Activated T-cell treated with anti-CD3 and anti-CD28 coated beads, Interleukin-2, amount 50 U/mL, for 4 hours (primary cell): ENCODE measurements around the gene HLCS. TPM values are rescaled to one million over a fixed set of nuclear protein-coding genes. Genes with fewer than 3 reads are reported as not detected.
"Not testable (repeated sequence)": the region's sequence is repeated elsewhere in the genome, so short reads cannot be mapped to it uniquely, and the experiment has no call there.

Experiments
- ATAC-seq, 2 donors: fragments of 200-7000 bp; cut with Tn5 transposase; one replicate each; pipeline ENCODE4 v1.10.0; 2021
- DNase-seq: peaks from one replicate; pipeline ENCODE4 v3.0.0-alpha.2; 2020
- H3K27me3 Mint-ChIP-seq: one replicate; pipeline ENCODE4 v1.8.0; 2021; ENCODE audit warnings: low read depth, mixed read lengths
- H3K36me3 Mint-ChIP-seq: one replicate; pipeline ENCODE4 v1.8.0; 2022; ENCODE audit warnings: mixed read lengths; ENCODE audit not compliant: insufficient read depth
- H3K4me1 Mint-ChIP-seq: one replicate; pipeline ENCODE4 v1.8.0; 2021; ENCODE audit warnings: low read depth, mixed read lengths
- H3K4me3 Mint-ChIP-seq: one replicate; pipeline ENCODE4 v1.8.0; 2021; ENCODE audit warnings: mild to moderate bottlenecking, moderate library complexity, mixed read lengths
- H3K9me3 Mint-ChIP-seq: one replicate; pipeline ENCODE4 v1.8.0; 2021; ENCODE audit warnings: mixed read lengths
- total RNA-seq, 3 donors: library from RNA; stranded (reverse); gene quantifications; one replicate each; pipeline ENCODE4 v1.2.1, GENCODE V29; 2021

Gene HLCS
- total RNA-seq, 3 donors from 2014 or later, result 7.1 to 8.6 (median 8.3) TPM

DNA sequence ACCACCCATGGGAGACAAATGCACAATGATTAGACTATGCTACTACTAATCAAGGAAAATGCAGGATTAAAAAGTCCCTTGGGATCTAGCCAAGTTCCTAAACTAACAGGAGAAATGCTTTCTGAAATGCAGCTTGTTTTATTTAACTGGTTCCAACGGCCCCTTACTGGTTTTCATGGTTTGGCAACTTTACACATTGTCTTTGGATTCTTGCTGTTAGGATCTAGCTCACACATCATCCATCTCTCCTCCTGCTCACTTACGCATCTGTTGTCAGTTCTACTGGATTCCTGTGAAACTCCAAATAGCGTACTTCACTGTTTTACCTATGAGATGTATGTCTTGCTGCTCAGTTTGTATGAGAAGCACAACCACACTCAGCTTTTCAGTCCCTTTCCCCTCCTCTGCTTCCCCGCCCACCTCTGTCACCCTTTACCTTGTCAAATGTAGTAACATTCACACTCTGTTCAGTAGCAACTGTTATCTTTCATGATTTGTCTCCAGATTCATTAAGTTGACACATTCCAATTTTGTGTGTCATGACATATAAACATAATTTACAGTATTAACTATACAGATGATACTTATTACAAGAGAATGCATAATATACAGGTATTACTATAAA is 137.5 kb downstream of the HLCS start:
- Mint-ChIP-seq H3K4me1 (peaks cover 2% of the 10 kb centered on the region), H3K36me3 (peaks cover 12% of the 10 kb centered on the region), H3K9me3 (no peaks in the 10 kb centered on the region), H3K27me3 (no peaks in the 10 kb centered on the region), H3K4me3 (no peak overlapping the region)
- no peak for ATAC-seq
- DNase-seq, result no peak

DNA sequence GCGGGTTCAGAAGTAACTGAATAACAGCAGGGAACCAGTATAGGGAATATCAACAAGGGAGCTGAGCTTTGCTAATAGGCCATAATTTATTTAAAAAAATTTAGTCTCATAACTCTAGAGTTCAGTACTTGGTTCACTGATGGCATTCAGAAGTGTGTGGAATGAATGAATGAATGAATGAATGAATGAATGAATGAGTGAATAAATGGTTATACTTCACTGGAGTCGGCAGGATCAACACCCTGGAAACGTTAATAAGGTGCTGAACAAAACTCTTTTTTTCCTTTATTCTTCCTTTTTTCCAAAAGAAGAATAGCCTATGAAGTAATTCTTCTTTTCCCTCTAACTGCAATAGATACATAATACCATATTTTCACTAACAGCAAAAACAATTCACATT is 138.3 kb downstream of the HLCS start:
- ATAC-seq, result no peak
- Mint-ChIP-seq H3K9me3 (no peaks in the 10 kb centered on the region), H3K4me3 (no peak overlapping the region), H3K36me3 (peaks cover 16% of the 10 kb centered on the region), H3K27me3 (no peaks in the 10 kb centered on the region), H3K4me1 (peaks cover 2% of the 10 kb centered on the region)
- DNase-seq, result no peak

DNA sequence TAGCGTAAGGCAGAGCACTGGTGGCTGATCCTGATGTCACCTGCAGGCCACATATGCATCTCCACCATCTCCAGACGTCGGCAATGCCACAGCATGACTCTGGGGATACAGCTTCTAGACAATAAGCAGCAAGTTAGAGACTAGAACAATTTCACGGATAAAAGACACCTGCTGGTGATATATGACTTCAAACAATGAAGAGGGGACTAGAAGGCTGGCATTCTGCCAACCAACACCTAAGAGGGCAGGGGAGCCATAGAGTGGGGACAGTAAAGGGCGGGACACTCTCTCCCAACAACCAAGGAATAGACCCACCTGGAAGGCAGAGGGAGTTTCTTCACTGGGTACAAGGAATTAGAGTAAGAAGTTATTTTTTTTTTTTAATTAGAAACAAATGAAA is 140.8 kb downstream of the HLCS start:
- Mint-ChIP-seq H3K36me3 (peaks cover 34% of the 10 kb centered on the region), H3K27me3 (no peaks in the 10 kb centered on the region), H3K4me1 (no peaks in the 10 kb centered on the region), H3K4me3 (no peak overlapping the region), H3K9me3 (no peaks in the 10 kb centered on the region)
- ATAC-seq, result no peak
- no peak for DNase-seq

DNA sequence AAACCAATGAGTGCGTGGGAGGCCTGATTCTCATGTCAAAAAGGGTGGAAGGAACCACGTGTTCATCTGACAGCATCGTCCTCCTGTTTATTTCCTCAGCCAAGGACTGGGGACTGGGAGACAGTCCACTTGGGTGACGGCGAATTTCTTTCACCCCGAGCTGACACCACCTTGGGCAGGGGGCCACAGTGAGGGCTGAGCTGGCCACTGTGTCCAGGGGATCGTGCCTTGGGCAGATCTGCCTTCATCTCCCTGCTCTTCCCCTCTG is 145.5 kb downstream of the HLCS start:
- H3K4me1 Mint-ChIP-seq, result no peaks in the 10 kb centered on the region
- no peak for ATAC-seq
- no peak overlapping the region for H3K4me3 Mint-ChIP-seq
- DNase-seq, result no peak
- peaks cover 32% of the 10 kb centered on the region for H3K36me3 Mint-ChIP-seq
- no peaks in the 10 kb centered on the region for H3K9me3 Mint-ChIP-seq
- no peaks in the 10 kb centered on the region for H3K27me3 Mint-ChIP-seq

DNA sequence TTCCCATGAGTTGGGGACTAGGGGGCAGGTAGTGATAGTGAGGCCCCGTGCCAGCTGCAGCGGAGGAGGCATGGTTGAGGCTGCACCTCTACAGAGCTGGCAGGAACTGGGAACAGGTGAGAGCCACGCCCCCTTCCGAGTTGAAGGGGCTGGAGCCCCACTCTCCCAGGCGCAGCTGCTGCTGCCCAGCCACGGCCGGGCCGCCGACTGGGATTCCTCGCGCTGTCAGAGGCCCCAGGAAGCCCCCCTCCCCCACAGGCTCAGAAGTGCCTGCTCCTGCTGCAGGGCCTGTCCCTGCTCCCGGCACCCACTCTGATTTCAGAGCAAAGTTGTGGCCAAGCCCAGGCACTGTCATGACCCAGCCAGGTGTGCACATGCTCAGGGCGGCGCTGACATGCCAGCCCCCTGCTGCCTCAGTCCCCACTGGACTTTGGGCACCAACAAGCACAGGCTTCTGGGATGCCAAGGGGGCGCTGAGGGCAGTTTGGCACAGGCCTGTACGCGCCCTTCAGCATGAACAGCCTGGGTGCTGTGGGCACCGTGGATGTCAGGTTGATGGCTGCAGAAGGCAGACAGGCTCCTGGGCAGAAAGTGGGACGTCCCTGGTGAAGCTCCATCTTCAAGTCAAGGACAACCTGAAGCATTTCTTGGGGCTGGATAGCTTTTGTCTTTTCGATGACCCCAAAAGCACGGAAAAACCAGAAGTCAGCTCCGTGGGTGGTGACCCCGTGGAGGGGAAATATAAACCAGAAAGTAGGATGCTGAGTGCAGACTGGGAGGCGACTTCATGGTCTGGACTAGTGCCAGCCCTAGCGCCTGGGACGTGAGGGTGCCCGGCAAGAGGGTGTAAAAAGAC is 146.1 kb downstream of the HLCS start:
- Mint-ChIP-seq H3K9me3 (no peaks in the 10 kb centered on the region), H3K4me1 (no peaks in the 10 kb centered on the region), H3K27me3 (no peaks in the 10 kb centered on the region), H3K36me3 (peaks cover 32% of the 10 kb centered on the region), H3K4me3 (no peak overlapping the region)
- ATAC-seq, result no peak
- DNase-seq, result no peak

DNA sequence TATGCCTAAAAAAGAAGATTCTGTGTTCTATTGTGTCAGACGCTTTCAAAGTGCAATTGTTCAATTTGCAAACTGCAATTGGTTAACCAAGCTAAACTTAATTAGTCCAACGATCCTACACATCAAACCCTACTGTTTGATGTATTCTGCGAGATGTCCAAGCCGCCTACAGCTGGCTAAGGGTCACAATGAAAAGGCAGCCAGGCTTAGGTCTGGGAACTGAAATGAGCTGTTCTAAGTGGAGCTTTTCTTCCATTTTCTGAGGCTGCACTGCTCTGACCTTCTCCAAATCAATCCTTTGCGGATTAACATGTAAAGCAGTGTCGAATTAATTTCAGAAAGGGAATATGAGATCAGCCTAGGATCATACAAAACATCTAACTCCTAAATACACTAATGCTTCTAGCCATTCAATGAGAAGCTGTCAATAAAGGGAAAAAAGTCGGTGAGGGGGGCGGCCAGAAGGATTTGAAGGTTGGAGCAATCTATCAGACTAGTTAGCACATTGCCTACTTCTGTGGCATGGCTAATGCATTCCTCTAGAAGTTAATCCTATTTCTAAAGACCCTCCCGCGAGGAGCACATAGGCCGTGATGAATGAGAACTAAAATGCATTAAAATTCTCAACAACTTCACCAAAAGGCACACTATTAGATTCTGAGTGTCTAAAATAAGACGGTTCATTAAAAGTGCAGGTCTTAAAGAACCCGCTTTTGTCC is 148.6 kb downstream of the HLCS start:
- DNase-seq, result no peak
- no peak for ATAC-seq
- H3K4me3 Mint-ChIP-seq, result no peak overlapping the region
- no peaks in the 10 kb centered on the region for H3K27me3 Mint-ChIP-seq
- H3K9me3 Mint-ChIP-seq, result no peaks in the 10 kb centered on the region
- H3K36me3 Mint-ChIP-seq, result peaks cover 20% of the 10 kb centered on the region
- H3K4me1 Mint-ChIP-seq, result no peaks in the 10 kb centered on the region

DNA sequence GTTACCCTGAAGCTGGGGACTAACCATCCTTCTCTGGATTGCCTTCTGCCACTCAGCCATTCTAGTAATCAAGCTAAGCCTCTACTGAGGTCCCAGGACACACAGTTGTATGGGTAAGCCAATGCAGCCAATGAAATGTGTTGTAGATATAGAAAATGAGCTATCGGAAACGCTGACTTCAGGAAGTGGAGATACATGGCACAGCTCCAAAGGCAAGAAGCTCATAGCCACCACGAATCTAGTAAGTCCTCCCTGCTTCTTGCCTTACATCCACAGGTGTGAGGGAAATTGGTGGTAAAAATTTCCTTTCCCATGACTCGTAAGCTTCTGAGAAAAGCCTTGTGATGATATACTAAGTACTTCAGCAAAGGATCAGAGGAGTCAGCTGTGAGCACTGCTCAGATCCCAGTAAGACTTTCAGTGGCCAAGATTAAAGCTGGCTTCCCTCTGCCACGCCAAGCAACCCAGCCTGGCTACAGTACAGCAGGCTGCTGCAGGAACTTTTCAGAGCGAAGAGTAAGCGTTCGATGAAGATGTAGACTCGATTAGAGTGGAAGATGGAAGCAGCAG is 149.8 kb downstream of the HLCS start:
- H3K9me3 Mint-ChIP-seq, result no peaks in the 10 kb centered on the region
- DNase-seq, result no peak
- no peak overlapping the region for H3K4me3 Mint-ChIP-seq
- peaks cover 14% of the 10 kb centered on the region for H3K36me3 Mint-ChIP-seq
- no peak for ATAC-seq
- H3K27me3 Mint-ChIP-seq, result no peaks in the 10 kb centered on the region
- no peaks in the 10 kb centered on the region for H3K4me1 Mint-ChIP-seq

DNA sequence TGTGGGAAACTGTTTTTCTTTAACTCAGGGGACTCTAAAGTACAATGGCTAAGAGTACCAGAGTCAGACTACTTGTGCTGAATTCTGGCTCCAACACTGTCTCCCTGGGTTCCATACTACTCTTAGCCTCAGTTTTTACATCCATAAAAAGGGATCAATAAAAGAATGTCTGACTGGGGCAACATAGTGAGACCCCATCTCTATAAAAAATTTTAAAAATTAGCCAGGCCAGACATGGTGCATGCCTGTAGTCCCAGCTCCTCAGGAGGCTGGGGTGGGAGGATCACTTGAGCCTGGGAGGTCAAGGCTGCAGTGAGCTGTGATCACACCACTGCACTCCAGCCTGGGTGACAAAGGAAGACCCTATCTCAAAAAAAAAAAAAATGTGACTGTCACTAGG is 150.4 kb downstream of the HLCS start:
- not testable (repeated sequence) for H3K27me3 Mint-ChIP-seq, H3K4me3 Mint-ChIP-seq, DNase-seq, H3K36me3 Mint-ChIP-seq, ATAC-seq, H3K9me3 Mint-ChIP-seq, H3K4me1 Mint-ChIP-seq

DNA sequence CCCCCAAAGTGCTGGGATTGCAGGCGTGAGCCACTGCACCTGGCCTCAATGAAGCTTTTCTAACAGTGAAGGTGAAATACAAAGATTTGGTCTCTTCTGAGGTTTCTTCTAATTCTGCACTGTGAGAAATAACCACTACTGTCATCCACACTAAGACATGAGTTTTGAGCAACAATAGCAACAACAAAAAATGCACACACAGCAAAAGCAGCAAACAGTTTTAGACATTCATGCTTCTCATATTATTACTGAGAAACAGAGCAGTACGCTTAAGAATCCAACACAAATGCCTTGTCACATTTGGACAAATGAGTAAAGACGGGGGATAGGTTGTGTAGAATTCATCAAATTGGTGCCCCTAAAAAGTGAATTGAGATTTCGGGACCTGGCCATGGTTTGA is 151.2 kb downstream of the HLCS start:
- H3K9me3 Mint-ChIP-seq, result no peaks in the 10 kb centered on the region
- DNase-seq, result no peak
- H3K4me3 Mint-ChIP-seq, result no peak overlapping the region
- peaks cover 6% of the 10 kb centered on the region for H3K36me3 Mint-ChIP-seq
- no peak for ATAC-seq
- H3K27me3 Mint-ChIP-seq, result no peaks in the 10 kb centered on the region
- H3K4me1 Mint-ChIP-seq, result no peaks in the 10 kb centered on the region

DNA sequence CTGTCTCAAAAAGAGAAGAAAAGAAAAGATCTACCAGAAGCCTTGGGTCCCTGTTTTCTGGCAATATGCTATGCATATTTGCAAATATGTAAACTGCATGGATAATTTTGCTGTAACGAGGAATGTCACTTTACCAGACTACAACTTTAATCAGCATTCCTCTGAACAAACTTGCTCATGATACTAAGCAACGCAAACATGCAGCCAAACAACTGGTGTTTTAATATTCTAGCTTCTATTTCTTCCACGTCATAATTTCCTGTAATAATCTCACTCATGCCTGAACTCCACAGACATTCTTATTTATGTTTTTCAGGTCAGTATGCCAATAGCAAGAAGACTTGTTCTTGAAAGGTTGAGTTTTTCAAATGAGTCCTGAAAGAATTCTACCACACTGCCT is 153.4 kb downstream of the HLCS start:
- Mint-ChIP-seq H3K4me1 (no peaks in the 10 kb centered on the region), H3K27me3 (no peaks in the 10 kb centered on the region), H3K9me3 (no peaks in the 10 kb centered on the region), H3K4me3 (no peak overlapping the region), H3K36me3 (peaks cover 9% of the 10 kb centered on the region)
- ATAC-seq (no peak), DNase-seq (no peak)

DNA sequence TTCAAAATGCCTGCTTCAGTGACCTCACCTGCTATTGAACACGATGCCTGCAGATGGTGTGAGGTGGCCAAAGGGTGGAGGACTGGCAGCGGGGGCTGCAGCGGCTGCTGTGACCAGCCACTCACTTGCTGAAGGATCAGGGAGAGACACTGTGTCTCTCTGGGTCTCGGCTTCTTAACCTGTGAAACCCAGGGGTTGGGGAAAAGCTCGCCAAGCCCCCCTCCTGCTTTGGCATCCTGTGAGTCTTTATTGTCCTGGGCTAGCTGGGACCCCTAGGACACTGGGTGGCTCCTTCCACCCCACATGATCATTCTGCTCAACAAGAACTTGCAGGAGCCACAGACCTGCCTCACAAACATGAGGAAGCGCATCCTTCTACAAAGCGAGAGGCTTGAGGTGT is 154.7 kb downstream of the HLCS start:
- DNase-seq (no peak), ATAC-seq (no peak)
- H3K9me3 Mint-ChIP-seq, result no peaks in the 10 kb centered on the region
- H3K36me3 Mint-ChIP-seq, result peaks cover 12% of the 10 kb centered on the region
- no peaks in the 10 kb centered on the region for H3K27me3 Mint-ChIP-seq
- no peak overlapping the region for H3K4me3 Mint-ChIP-seq
- H3K4me1 Mint-ChIP-seq, result no peaks in the 10 kb centered on the region

DNA sequence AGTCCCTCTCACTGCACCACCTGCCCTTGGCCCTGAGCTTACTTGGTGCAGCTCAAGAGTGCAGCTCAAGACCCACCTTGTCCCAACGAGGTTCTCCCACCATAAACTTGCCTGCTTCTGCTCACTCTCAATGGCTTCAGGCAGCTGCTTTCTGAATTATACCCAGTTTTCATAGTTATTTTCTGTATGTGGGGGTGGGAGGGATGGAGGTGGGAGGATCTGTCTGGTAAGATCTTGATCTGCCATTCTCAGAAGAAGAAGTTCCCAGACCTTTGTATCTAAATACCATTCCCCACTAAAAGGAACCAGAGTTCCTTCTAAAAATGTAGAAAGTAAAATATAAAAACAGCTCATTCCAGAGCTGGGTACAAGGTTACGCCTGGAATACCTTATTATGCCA is 156.0 kb downstream of the HLCS start:
- ATAC-seq, result no peak
- DNase-seq, result no peak
- Mint-ChIP-seq H3K4me3 (no peak overlapping the region), H3K4me1 (no peaks in the 10 kb centered on the region), H3K9me3 (no peaks in the 10 kb centered on the region), H3K27me3 (no peaks in the 10 kb centered on the region), H3K36me3 (peaks cover 15% of the 10 kb centered on the region)

DNA sequence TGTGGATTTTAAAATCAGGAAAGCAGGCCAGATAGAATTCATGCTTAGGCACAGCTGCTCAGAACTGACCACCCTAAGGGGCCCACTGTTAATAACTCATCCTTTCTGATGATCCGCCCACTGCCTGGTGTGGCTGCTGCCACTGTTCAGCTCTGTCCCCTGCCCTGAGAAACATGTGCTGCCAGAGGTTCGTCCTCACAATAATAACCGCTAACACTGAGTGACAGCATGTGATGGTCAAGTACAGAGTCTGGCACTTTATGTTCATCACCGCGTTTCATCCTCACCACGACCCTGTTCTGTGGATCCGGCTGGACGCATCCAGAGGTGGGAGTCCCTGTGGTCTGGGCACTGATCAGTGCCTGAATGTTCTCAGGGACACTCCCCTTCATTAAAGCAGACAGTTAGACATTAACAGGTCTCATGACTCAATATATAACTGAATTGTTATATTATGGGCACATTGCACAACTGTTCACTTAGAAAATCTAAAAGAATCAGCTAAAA is 159.0 kb downstream of the HLCS start:
- Mint-ChIP-seq H3K9me3 (no peaks in the 10 kb centered on the region), H3K4me1 (no peaks in the 10 kb centered on the region), H3K27me3 (no peaks in the 10 kb centered on the region), H3K36me3 (peaks cover 29% of the 10 kb centered on the region), H3K4me3 (no peak overlapping the region)
- no peak for ATAC-seq
- no peak for DNase-seq

DNA sequence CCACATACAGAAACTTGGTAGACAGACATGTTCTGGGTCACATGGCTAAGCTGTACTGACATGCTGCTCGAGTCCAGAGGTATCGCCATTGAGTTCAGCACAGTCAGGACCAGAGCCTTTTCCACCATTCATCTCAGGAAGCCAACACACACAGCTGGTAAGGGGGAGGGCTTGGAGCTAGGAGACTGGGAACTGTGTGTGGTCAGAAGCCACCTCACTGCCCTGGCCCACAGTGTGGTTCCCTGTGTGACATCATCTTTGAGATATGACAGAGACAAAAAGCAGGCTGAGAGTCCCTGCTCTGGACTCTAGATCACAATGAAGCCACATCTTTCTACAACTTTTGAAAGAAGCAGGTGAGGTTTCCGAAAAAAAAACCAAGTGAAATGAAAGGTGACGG is 160.4 kb downstream of the HLCS start:
- no peaks in the 10 kb centered on the region for H3K9me3 Mint-ChIP-seq
- H3K4me1 Mint-ChIP-seq, result no peaks in the 10 kb centered on the region
- no peak for DNase-seq

More for the DNA sequence above, 160.4 kb downstream of the HLCS start:
- Mint-ChIP-seq H3K36me3 (peaks cover 31% of the 10 kb centered on the region), H3K4me3 (no peak overlapping the region), H3K27me3 (no peaks in the 10 kb centered on the region)
- ATAC-seq, result no peak
